ENCODE data around the gene CLTCL1. TPM values are rescaled to one million over a fixed set of nuclear protein-coding genes. Genes with fewer than 3 reads are reported as not detected.

The CLTCL1 gene
- total RNA-seq, 1 experiment from 2014 or later = 21.7 TPM

DNA sequence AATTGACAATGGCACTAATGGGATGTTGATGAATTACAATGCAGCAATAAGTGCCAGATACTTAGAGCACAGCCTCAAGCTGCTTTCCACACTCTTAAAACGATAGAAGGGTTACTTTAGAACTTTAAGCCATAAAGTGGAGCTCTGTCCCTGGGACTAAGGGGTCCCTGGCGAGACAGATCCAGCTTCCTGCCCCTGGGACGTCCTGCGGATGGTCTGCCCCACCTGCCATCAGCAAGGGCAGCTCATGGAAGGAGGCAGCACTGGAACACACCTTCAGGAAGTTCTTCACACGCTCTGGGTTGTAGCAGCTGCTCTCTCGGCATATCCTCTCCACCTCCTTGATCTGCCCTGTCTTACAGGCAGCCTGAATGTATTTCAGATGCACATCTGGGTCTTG is 67.9 kb downstream of the CLTCL1 start:
- BruUV-seq (replicated peaks) = no TSS peak
- TF ChIP-seq, protein P1, sequence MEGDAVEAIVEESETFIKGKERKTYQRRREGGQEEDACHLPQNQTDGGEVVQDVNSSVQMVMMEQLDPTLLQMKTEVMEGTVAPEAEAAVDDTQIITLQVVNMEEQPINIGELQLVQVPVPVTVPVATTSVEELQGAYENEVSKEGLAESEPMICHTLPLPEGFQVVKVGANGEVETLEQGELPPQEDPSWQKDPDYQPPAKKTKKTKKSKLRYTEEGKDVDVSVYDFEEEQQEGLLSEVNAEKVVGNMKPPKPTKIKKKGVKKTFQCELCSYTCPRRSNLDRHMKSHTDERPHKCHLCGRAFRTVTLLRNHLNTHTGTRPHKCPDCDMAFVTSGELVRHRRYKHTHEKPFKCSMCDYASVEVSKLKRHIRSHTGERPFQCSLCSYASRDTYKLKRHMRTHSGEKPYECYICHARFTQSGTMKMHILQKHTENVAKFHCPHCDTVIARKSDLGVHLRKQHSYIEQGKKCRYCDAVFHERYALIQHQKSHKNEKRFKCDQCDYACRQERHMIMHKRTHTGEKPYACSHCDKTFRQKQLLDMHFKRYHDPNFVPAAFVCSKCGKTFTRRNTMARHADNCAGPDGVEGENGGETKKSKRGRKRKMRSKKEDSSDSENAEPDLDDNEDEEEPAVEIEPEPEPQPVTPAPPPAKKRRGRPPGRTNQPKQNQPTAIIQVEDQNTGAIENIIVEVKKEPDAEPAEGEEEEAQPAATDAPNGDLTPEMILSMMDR (IDR thresholded peaks at IDR 0.05; ENCODE audit: unreplicated experiment) = no peak
- intact Hi-C loops (cut with micrococcal nuclease) = no loop called here
- CTCF ChIA-PET = interaction anchor here (0.6 kb wide), 1 partner anchor 244 kb away, joined by 3 read pairs; no protein-coding TSS in a partner anchor
- Mint-ChIP-seq H3K27ac (ENCODE audit: low read depth, unreplicated experiment) (no peak overlapping the region), H3K36me3 (ENCODE audit: insufficient read depth, unreplicated experiment) (peaks cover 30% of the 10 kb centered on the region), H3K4me1 (ENCODE audit: insufficient read depth, unreplicated experiment) (no peaks in the 10 kb centered on the region), H3K4me3 (ENCODE audit: unreplicated experiment) (no peak overlapping the region), H3K9me3 (ENCODE audit: unreplicated experiment) (no peaks in the 10 kb centered on the region), H3K27me3 (ENCODE audit: insufficient read depth, unreplicated experiment) (no peaks in the 10 kb centered on the region)
- POLR2A ChIA-PET = no interaction called here
- DNase-seq (ENCODE audit: unreplicated experiment) = no peak

DNA sequence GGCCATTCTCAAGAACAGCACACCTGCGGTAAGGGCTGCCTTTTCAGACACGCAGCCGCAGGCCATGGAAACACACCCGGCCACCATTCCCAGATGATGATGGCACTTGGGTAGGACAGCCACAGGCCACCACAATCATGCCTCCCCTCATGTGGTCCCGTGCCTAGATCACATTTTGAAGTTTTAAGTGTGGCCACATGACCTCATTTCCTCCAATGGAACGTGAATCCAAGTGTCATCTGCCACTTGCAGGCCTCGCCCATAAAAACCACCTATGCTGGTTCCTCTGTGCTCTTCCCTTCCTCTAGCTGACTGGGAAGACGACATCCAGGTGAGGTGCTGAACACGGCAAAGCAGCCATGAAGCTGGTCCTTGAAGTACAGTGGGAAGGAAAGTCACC is 68.4 kb downstream of the CLTCL1 start:
- H3K27me3 Mint-ChIP-seq (ENCODE audit: insufficient read depth, unreplicated experiment) = no peaks in the 10 kb centered on the region
- ChIA-PET CTCF (no interaction called here), POLR2A (no interaction called here)
- no peak for DNase-seq (ENCODE audit: unreplicated experiment)
- intact Hi-C loops (cut with micrococcal nuclease) = no loop called here
- TF ChIP-seq, protein P1 (IDR thresholded peaks at IDR 0.05; ENCODE audit: unreplicated experiment) = no peak
- BruUV-seq (replicated peaks) = no TSS peak
- H3K9me3 Mint-ChIP-seq (ENCODE audit: unreplicated experiment) = no peaks in the 10 kb centered on the region
- H3K4me3 Mint-ChIP-seq (ENCODE audit: unreplicated experiment) = no peak overlapping the region
- H3K36me3 Mint-ChIP-seq (ENCODE audit: insufficient read depth, unreplicated experiment) = peaks cover 29% of the 10 kb centered on the region
- H3K4me1 Mint-ChIP-seq (ENCODE audit: insufficient read depth, unreplicated experiment) = no peaks in the 10 kb centered on the region
- H3K27ac Mint-ChIP-seq (ENCODE audit: low read depth, unreplicated experiment) = no peak overlapping the region

DNA sequence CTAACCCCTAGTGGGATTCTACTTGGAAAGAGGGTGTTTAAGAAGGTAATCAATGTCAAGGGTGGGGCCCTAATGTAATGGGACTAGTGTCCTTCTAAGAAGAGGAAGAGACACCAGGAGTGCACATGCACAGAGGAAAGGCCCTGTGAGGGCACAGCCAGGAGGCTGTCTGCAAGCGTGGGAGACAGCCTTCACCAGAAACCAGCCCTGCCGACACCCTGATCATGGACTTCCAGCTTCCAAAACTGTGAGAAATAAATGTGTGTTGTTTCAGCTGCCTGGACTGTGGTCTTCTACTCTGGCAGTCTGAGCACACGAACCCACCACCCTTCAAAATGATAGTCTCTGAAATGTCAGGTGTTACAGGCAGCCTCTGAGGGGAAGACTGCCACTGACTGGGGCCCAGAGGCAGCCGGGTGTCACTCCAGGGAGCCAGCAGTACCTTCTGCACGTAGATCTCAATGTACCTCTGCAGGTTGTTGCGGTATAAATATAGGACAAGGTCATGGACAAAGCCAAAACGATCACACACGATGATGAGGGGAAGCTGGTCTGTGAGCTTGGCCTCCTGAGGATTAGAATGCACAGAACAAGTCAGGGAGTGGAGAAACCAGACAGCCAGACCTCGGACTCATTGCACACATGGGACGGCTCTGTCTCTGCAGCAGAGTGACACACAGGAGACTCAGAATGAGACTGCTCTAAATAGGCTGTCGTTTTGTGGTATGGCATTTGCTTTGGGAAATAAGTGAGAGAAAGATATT is 69.1 kb downstream of the CLTCL1 start:
- ChIA-PET CTCF (no interaction called here), POLR2A (no interaction called here)
- Mint-ChIP-seq H3K4me1 (ENCODE audit: insufficient read depth, unreplicated experiment) (no peaks in the 10 kb centered on the region), H3K27me3 (ENCODE audit: insufficient read depth, unreplicated experiment) (no peaks in the 10 kb centered on the region), H3K27ac (ENCODE audit: low read depth, unreplicated experiment) (no peak overlapping the region), H3K9me3 (ENCODE audit: unreplicated experiment) (no peaks in the 10 kb centered on the region), H3K36me3 (ENCODE audit: insufficient read depth, unreplicated experiment) (peaks cover 22% of the 10 kb centered on the region), H3K4me3 (ENCODE audit: unreplicated experiment) (no peak overlapping the region)
- DNase-seq (ENCODE audit: unreplicated experiment) = no peak
- intact Hi-C loops (cut with micrococcal nuclease) = no loop called here
- TF ChIP-seq, protein P1 (IDR thresholded peaks at IDR 0.05; ENCODE audit: unreplicated experiment) = no peak
- no TSS peak for BruUV-seq (replicated peaks)

DNA sequence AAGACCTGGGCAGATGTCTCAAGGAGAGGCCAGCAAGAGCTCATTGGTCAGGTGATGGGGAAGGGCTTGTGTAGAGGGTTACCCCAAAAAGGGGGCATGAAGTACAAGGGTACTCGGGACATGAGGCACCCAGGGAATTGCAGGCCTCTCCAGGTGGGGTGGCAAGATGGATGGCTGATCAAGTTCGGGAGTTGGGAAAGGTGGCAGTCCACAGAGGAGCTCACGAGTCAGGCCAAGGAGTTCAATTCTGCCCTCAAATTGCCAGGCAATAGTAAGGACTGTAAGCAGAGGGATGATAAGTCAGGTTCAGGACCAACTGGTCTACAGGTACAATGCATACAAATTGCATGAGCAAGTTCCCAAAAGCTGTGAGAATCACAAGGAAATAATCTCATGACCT is 70.7 kb downstream of the CLTCL1 start:
- Mint-ChIP-seq H3K9me3 (ENCODE audit: unreplicated experiment) (no peaks in the 10 kb centered on the region), H3K27me3 (ENCODE audit: insufficient read depth, unreplicated experiment) (no peaks in the 10 kb centered on the region), H3K4me3 (ENCODE audit: unreplicated experiment) (no peak overlapping the region), H3K4me1 (ENCODE audit: insufficient read depth, unreplicated experiment) (no peaks in the 10 kb centered on the region), H3K27ac (ENCODE audit: low read depth, unreplicated experiment) (no peak overlapping the region), H3K36me3 (ENCODE audit: insufficient read depth, unreplicated experiment) (peaks cover 17% of the 10 kb centered on the region)
- intact Hi-C loops (cut with micrococcal nuclease) = no loop called here
- ChIA-PET CTCF (interaction anchor here (0.5 kb wide), 1 partner anchor 159 kb away, joined by 3 read pairs; no protein-coding TSS in a partner anchor), POLR2A (no interaction called here)
- DNase-seq (ENCODE audit: unreplicated experiment) = no peak
- BruUV-seq (replicated peaks) = no TSS peak
- TF ChIP-seq, protein P1 (IDR thresholded peaks at IDR 0.05; ENCODE audit: unreplicated experiment) = no peak

All from MCF 10A (cell line).